Loucy (cell line): Measurements from ENCODE around the gene MYBPC2.

Experiments used
- H2AFZ ChIP-seq: fragments of 200-600 bp; sonication (generic); 2 replicates; pipeline ENCODE4 v1.6.0; 2016; ENCODE audit warnings: antibody characterized with exemption, mild to moderate bottlenecking, low read length, moderate library complexity
- H3F3A ChIP-seq: fragments of 200-600 bp; 2 replicates; pipeline ENCODE4 v1.6.0; 2016; ENCODE audit warnings: antibody characterized with exemption, low read depth, mild to moderate bottlenecking
- H3K27me3 ChIP-seq: fragments of 200-600 bp; sonication (generic); 2 replicates; pipeline ENCODE4 v1.6.1; 2014; ENCODE audit warnings: low read length, mild to moderate bottlenecking; ENCODE audit not compliant: insufficient read depth, poor library complexity, severe bottlenecking
- H3K36me3 ChIP-seq: fragments of 200-600 bp; sonication (generic); 2 replicates; pipeline ENCODE4 v1.6.1; 2016; ENCODE audit warnings: low read length; ENCODE audit not compliant: insufficient read depth
- H3K4me1 ChIP-seq: fragments of 200-600 bp; sonication (generic); 2 replicates; pipeline ENCODE4 v1.5.1; 2014; ENCODE audit warnings: low read length, mild to moderate bottlenecking; ENCODE audit not compliant: insufficient read depth, poor library complexity, severe bottlenecking
- H3K4me2 ChIP-seq: fragments of 200-600 bp; sonication (generic); 2 replicates; pipeline ENCODE4 v1.6.0; 2014; ENCODE audit warnings: antibody characterized with exemption, low read length, low read depth, mild to moderate bottlenecking; ENCODE audit not compliant: poor library complexity, severe bottlenecking
- H3K4me3 ChIP-seq: fragments of 200-600 bp; sonication (generic); 2 replicates; pipeline ENCODE4 v1.5.1; 2014; ENCODE audit warnings: low read length, mild to moderate bottlenecking, mixed read lengths; ENCODE audit not compliant: poor library complexity, severe bottlenecking
- H3K79me2 ChIP-seq: fragments of 200-600 bp; sonication (generic); 2 replicates; pipeline ENCODE4 v1.6.1; 2014; ENCODE audit warnings: low read length; ENCODE audit not compliant: insufficient read depth
- H3K9ac ChIP-seq: fragments of 200-600 bp; sonication (generic); 2 replicates; pipeline ENCODE4 v1.6.0; 2014; ENCODE audit warnings: mild to moderate bottlenecking, low read depth, low read length, moderate library complexity; ENCODE audit not compliant: poor library complexity, severe bottlenecking
- H3K9me2 ChIP-seq: fragments of 200-600 bp; sonication (generic); replicated peaks from 2 replicates; pipeline ENCODE4 v1.6.1; 2016; ENCODE audit warnings: low read depth, low read length, mixed read lengths
- H3K9me3 ChIP-seq: fragments of 200-600 bp; sonication (generic); 2 replicates; pipeline ENCODE4 v1.6.1; 2014; ENCODE audit warnings: mild to moderate bottlenecking, antibody characterized with exemption, low read length, low read depth; ENCODE audit not compliant: insufficient read depth
- H4K20me1 ChIP-seq: fragments of 200-600 bp; sonication (generic); 2 replicates; pipeline ENCODE4 v1.6.0; 2014; ENCODE audit warnings: antibody characterized with exemption, low read length, mild to moderate bottlenecking; ENCODE audit not compliant: insufficient read depth, poor library complexity, severe bottlenecking
- CTCF ChIP-seq: fragments of 200-600 bp; sonication (generic); conservative IDR thresholded peaks from 2 replicates; pipeline ENCODE4 v1.5.1; 2014; ENCODE audit warnings: mild to moderate bottlenecking, antibody characterized with exemption, low read length
- EZH2phosphoT487 ChIP-seq: fragments of 200-600 bp; IDR thresholded peaks from 2 replicates; pipeline ENCODE4 v1.6.1; 2018; ENCODE audit warnings: antibody characterized with exemption, mild to moderate bottlenecking, moderate library complexity, borderline replicate concordance

The MYBPC2 gene

GRCh38 chr19:50444059-50444458 is 11.4 kb downstream of the MYBPC2 start:
- no peak overlapping the region for H2AFZ ChIP-seq
- H3K36me3 ChIP-seq, result no peaks in the 10 kb centered on the region
- no peaks in the 10 kb centered on the region for H3K9me3 ChIP-seq
- H3K4me1 ChIP-seq, result no peaks in the 10 kb centered on the region
- H3K9me2 ChIP-seq, result no peaks in the 10 kb centered on the region
- no peaks in the 10 kb centered on the region for H3F3A ChIP-seq
- no peak overlapping the region for H3K4me3 ChIP-seq
- no peaks in the 10 kb centered on the region for H3K79me2 ChIP-seq
- no peak overlapping the region for H3K9ac ChIP-seq
- no peaks in the 10 kb centered on the region for H4K20me1 ChIP-seq
- no peaks in the 10 kb centered on the region for H3K27me3 ChIP-seq
- H3K4me2 ChIP-seq, result no peak overlapping the region
- TF ChIP-seq CTCF, result no peak
- TF ChIP-seq EZH2phosphoT487, result no peak

GRCh38 chr19:50447053-50447452 is 14.4 kb downstream of the MYBPC2 start:
- no peaks in the 10 kb centered on the region for H3K9me3 ChIP-seq
- H3K9me2 ChIP-seq, result no peaks in the 10 kb centered on the region
- no peak overlapping the region for H2AFZ ChIP-seq
- no peak overlapping the region for H3K4me2 ChIP-seq
- H3K79me2 ChIP-seq, result no peaks in the 10 kb centered on the region
- H3K4me3 ChIP-seq, result no peak overlapping the region
- no peaks in the 10 kb centered on the region for H3F3A ChIP-seq
- H3K9ac ChIP-seq, result no peak overlapping the region
- H3K4me1 ChIP-seq, result no peaks in the 10 kb centered on the region
- H3K27me3 ChIP-seq, result no peaks in the 10 kb centered on the region
- H3K36me3 ChIP-seq, result no peaks in the 10 kb centered on the region
- no peaks in the 10 kb centered on the region for H4K20me1 ChIP-seq
- TF ChIP-seq CTCF (no peak), EZH2phosphoT487 (no peak)

- H3K36me3 ChIP-seq, result no peaks in the 10 kb centered on the region
- H2AFZ ChIP-seq, result no peak overlapping the region
- no peaks in the 10 kb centered on the region for H3K9me3 ChIP-seq
- no peak overlapping the region for H3K4me3 ChIP-seq
- no peaks in the 10 kb centered on the region for H4K20me1 ChIP-seq
- no peaks in the 10 kb centered on the region for H3K79me2 ChIP-seq
- no peak overlapping the region for H3K9ac ChIP-seq
- no peaks in the 10 kb centered on the region for H3K9me2 ChIP-seq
- no peaks in the 10 kb centered on the region for H3K27me3 ChIP-seq
- H3K4me2 ChIP-seq, result no peak overlapping the region
- no peaks in the 10 kb centered on the region for H3K4me1 ChIP-seq
- TF ChIP-seq CTCF, result no peak
- no peak for TF ChIP-seq EZH2phosphoT487
- no peaks in the 10 kb centered on the region for H3F3A ChIP-seq
Observed at GRCh38 chr19:50447750-50448149, 15.1 kb downstream of the MYBPC2 start.
